Lower lobe of right lung (tissue), 2 donors: Measurements from ENCODE around the gene SNX15. TPM values are rescaled to one million over a fixed set of nuclear protein-coding genes. Genes with fewer than 3 reads are reported as not detected.
"Not testable (repeated sequence)": the region's sequence is repeated elsewhere in the genome, so short reads cannot be mapped to it uniquely, and the experiment has no call there.

Experiments used
- ATAC-seq, 2 donors: fragments of 200-7000 bp; cut with Tn5 transposase; one replicate each; pipeline ENCODE4 v1.9.1; 2020 to 2022; ENCODE audit warnings: mild to moderate bottlenecking in 2 of 2, moderate library complexity in 2 of 2
- DNase-seq: peaks from one replicate; pipeline ENCODE4 v3.0.0-alpha.2; 2020
- H3K27ac ChIP-seq: fragments of 200-600 bp; one replicate; pipeline ENCODE4 v1.8.0; 2022
- H3K27me3 ChIP-seq: fragments of 200-600 bp; one replicate; pipeline ENCODE4 v1.8.0; 2022; ENCODE audit warnings: low read depth
- H3K36me3 ChIP-seq: fragments of 200-600 bp; one replicate; pipeline ENCODE4 v1.8.0; 2022; ENCODE audit warnings: mild to moderate bottlenecking
- H3K4me1 ChIP-seq: fragments of 200-600 bp; one replicate; pipeline ENCODE4 v1.8.0; 2022
- H3K4me3 ChIP-seq: fragments of 200-600 bp; one replicate; pipeline ENCODE4 v1.8.0; 2022; ENCODE audit warnings: mild to moderate bottlenecking
- H3K9me3 ChIP-seq: fragments of 200-600 bp; one replicate; pipeline ENCODE4 v1.8.0; 2022
- intact Hi-C: fragments of 100-400 bp; cut with DNase I; formaldehyde crosslinking; loops from one replicate; pipeline ENCODE4 v1.11.0; 2022
- long read RNA-seq: library from polyadenylated mRNA; unstranded; transcript quantifications from one replicate; pipeline ENCODE4 v2.0.0, GENCODE V29; 2021
- total RNA-seq: library from RNA; stranded (reverse); fragmentation: NEBNext Ultra II Directional; extraction: Animal tissue kit (Norgen Biotek cat#: 25700); gene quantifications from one replicate; pipeline ENCODE4 v1.2.1, GENCODE V29; 2021
- TF ChIP-seq, protein P1 (sequence below): fragments of 200-600 bp; IDR thresholded peaks from one replicate; pipeline ENCODE4 v1.8.0; 2022; ENCODE audit warnings: antibody characterized with exemption, mild to moderate bottlenecking
- donor health status: DM: no; HTN: yes; CAD: no; lungs with severe emphysema.

SNX15 gene, protein sequence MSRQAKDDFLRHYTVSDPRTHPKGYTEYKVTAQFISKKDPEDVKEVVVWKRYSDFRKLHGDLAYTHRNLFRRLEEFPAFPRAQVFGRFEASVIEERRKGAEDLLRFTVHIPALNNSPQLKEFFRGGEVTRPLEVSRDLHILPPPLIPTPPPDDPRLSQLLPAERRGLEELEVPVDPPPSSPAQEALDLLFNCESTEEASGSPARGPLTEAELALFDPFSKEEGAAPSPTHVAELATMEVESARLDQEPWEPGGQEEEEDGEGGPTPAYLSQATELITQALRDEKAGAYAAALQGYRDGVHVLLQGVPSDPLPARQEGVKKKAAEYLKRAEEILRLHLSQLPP
- total RNA-seq = 25.4 TPM
- long read RNA-seq, transcript SNX15-202 (8 exons, 1,939 nt) = major isoform, 51 of 55 reads
- long read RNA-seq, partial matches to known transcripts = 0 of 55 reads
- long read RNA-seq, other reads (novel, unspliced or antisense) = 3 of 55 reads

DNA sequence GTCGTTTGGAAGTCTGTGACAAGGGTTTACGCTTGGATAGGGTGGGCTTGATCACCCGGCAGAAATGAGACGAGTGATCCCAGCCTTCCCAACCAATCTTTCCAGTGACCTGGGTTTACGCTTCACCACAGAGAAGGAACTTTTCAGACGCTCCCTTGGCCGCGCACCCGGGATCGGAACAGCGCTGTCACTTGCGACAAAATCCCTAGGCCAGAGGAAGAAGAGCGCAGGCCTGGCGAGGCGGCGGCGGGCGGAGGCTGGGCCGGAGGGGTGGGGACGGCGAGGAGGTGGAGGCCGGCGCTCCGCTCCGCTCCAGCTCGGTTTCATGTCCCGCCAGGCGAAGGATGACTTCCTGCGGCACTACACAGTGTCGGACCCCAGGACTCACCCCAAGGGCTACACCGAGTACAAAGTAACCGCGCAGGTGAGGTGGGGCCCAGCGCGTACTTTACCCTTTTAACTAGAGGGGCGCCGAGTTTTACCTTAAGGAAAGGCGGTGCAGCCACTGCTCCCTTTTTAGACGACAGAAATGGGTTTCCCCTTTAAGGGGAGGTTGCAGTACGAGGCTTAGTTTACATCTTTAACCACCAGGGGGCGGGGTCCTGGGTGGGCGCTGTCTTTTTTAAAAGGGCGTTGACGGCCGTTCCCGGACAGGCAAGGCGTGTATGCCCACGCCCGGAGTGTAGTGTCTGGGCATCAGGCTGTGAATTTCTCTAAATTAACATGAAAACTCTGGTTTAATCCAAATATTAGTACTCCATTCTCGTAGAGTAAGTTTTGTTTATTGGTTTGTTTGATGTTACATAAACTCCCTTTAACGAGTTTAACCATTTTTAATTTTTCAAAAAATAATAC lies at the start of gene SNX15:
Gene SNX15, plus strand, starts transcription at position 227 of the 855 bp plus-strand sequence. Its CDS starts 99 bp downstream, at position 326.
- Histone ChIP-seq H3K4me1 (peaks cover 21% of the 10 kb centered on the region), H3K9me3 (no peaks in the 10 kb centered on the region), H3K27me3 (no peaks in the 10 kb centered on the region), H3K27ac (peak within 1 kb of the TSS; percentile 83), H3K36me3 (peaks cover 15% of the 10 kb centered on the region), H3K4me3 (peak within 1 kb of the TSS; percentile 63)
- intact Hi-C loops = no loop called here
- TF ChIP-seq, protein P1, sequence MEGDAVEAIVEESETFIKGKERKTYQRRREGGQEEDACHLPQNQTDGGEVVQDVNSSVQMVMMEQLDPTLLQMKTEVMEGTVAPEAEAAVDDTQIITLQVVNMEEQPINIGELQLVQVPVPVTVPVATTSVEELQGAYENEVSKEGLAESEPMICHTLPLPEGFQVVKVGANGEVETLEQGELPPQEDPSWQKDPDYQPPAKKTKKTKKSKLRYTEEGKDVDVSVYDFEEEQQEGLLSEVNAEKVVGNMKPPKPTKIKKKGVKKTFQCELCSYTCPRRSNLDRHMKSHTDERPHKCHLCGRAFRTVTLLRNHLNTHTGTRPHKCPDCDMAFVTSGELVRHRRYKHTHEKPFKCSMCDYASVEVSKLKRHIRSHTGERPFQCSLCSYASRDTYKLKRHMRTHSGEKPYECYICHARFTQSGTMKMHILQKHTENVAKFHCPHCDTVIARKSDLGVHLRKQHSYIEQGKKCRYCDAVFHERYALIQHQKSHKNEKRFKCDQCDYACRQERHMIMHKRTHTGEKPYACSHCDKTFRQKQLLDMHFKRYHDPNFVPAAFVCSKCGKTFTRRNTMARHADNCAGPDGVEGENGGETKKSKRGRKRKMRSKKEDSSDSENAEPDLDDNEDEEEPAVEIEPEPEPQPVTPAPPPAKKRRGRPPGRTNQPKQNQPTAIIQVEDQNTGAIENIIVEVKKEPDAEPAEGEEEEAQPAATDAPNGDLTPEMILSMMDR = peak; percentile 81
- DNase-seq (peak; percentile 93), ATAC-seq (peak; percentile 98 to 99)

DNA sequence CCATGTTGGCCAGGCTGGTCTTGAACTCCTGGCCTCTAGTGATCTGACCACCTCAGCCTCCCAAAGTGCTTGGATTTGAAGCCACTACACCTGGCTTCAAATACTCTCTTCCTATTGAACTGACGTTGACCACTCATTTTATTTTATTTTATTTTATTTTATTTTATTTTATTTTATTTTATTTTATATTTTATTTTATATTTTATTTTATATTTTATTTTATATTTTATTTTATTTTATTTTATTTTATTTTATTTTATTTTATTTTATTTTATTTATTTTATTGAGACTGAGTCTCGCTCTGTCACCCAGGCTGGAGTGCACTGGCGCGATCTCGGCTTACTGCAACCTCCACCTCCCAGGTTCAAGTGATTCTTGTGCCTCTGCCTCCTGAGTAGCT lies 43.9 kb upstream of the SNX15 start:
- DNase-seq, H3K36me3 ChIP-seq, H3K9me3 ChIP-seq, ATAC-seq, H3K27ac ChIP-seq, H3K27me3 ChIP-seq, H3K4me3 ChIP-seq, intact Hi-C loops, H3K4me1 ChIP-seq: not testable (repeated sequence)

- Histone ChIP-seq H3K27me3 (no peaks in the 10 kb centered on the region), H3K27ac (peak overlapping the region; percentile 1), H3K36me3 (peaks cover 11% of the 10 kb centered on the region), H3K4me1 (peaks cover 31% of the 10 kb centered on the region), H3K4me3 (no peak overlapping the region), H3K9me3 (no peaks in the 10 kb centered on the region)
- DNase-seq = no peak
- intact Hi-C loops = no loop called here
- TF ChIP-seq, protein P1 = no peak
- ATAC-seq = no peak
Measured at GRCh38 chr11:64987998-64988854, 39.0 kb upstream of the SNX15 start.

GRCh38 chr11:64989416-64989815 lies 37.8 kb upstream of the SNX15 start:
- H3K27me3 ChIP-seq = no peaks in the 10 kb centered on the region
- no peaks in the 10 kb centered on the region for H3K9me3 ChIP-seq
- DNase-seq = no peak
- TF ChIP-seq, protein P1 = no peak
- H3K4me1 ChIP-seq = peaks cover 35% of the 10 kb centered on the region
- intact Hi-C loops = no loop called here
- peaks cover 11% of the 10 kb centered on the region for H3K36me3 ChIP-seq
- H3K27ac ChIP-seq = peak overlapping the region; percentile 73
- ATAC-seq = peak; percentile 9 to 15
- H3K4me3 ChIP-seq = peak overlapping the region; percentile 33

DNA sequence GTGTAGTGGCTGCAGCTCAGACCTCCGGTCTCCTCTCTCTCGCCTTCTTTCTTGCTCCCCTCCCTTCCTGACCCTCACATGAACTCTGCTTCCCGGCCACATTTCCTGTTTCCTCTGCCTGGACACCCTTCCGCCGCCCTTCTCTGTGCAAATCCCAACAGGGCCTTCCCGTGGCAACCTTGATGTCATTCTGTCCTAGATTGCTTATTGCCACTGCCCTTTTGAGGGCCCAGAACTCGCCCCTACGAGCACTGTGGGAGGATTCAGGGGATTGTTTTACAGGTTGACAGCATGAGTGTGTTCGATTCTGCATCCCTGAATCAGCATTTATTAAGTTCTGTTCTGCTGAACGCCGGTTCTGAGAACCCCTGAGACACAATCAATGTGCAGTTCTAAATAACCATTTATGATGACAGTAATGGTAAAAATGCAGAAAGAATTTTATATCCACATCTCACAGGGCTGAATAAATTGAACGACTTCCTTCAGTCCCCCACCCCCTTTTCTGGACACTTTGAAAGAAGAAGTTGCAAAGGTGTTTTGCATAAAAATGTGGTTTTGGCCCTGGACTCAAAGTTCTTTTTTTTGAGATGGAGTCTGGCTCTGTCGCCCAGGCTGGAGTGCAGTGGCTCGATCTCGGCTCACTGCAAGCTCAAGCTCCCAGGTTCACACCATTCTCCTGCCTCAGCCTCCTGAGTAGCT lies 36.9 kb upstream of the SNX15 start:
- ATAC-seq = peak; percentile 66 to 70
- peaks cover 42% of the 10 kb centered on the region for H3K4me1 ChIP-seq
- peak overlapping the region; percentile 33 for H3K4me3 ChIP-seq
- DNase-seq = peak; percentile 58
- intact Hi-C loops = no loop called here
- H3K9me3 ChIP-seq = no peaks in the 10 kb centered on the region
- H3K27me3 ChIP-seq = no peaks in the 10 kb centered on the region
- TF ChIP-seq, protein P1 = no peak
- H3K36me3 ChIP-seq = peaks cover 11% of the 10 kb centered on the region
- peak overlapping the region; percentile 73 for H3K27ac ChIP-seq
